Colonic mucosa (tissue), 4 donors: ENCODE results near the gene ACKR2. TPM values are rescaled to one million over a fixed set of nuclear protein-coding genes. Genes with fewer than 3 reads are reported as not detected.
A peak's percentile ranks its signal among the peaks of the same experiment; 100 is the strongest.

Experiments
- DNase-seq: peaks from one replicate; pipeline ENCODE4 v3.0.0-alpha.2; 2020
- H3K27ac ChIP-seq: fragments of 200-600 bp; one replicate; pipeline ENCODE4 v1.8.0; 2021
- H3K27me3 ChIP-seq: fragments of 200-600 bp; one replicate; pipeline ENCODE4 v1.8.0; 2021
- H3K36me3 ChIP-seq: fragments of 200-600 bp; one replicate; pipeline ENCODE4 v1.8.0; 2021
- H3K4me1 ChIP-seq: fragments of 200-600 bp; one replicate; pipeline ENCODE4 v1.8.0; 2021; ENCODE audit warnings: mild to moderate bottlenecking
- H3K4me3 ChIP-seq: fragments of 200-600 bp; one replicate; pipeline ENCODE4 v1.8.0; 2021
- H3K9ac ChIP-seq, 2 donors: one replicate each; pipeline ENCODE4 v1.7.0; 2013; ENCODE audit warnings: control low read depth in 2 of 2, low read depth in 2 of 2, low read length in 2 of 2
- H3K9me3 ChIP-seq: fragments of 200-600 bp; one replicate; pipeline ENCODE4 v1.8.0; 2021
- intact Hi-C: fragments of 100-400 bp; cut with DNase I; formaldehyde crosslinking; loops from one replicate; pipeline ENCODE4 v1.14.1; 2022
- total RNA-seq, 2 donors: library from RNA; stranded (reverse); fragmentation: NEBNext Ultra II Directional in 1 of 2; extraction: Animal tissue kit (Norgen Biotek cat#: 25700) in 1 of 2; gene quantifications; one replicate each; pipeline ENCODE4 v1.2.1, GENCODE V29; 2021
- TF ChIP-seq, protein P1 (sequence below): fragments of 200-600 bp; IDR thresholded peaks from one replicate; pipeline ENCODE4 v1.8.0; 2022; ENCODE audit warnings: antibody characterized with exemption, mild to moderate bottlenecking
- donor health status: healthy.
- donor health status: DM: no; HTN: no; CAD: no.
- donor health status: DM: no; HTN: no; CAD: no.

The ACKR2 gene
- total RNA-seq, 2 donors from 2014 or later = 3.2 to 6.5 TPM

DNA sequence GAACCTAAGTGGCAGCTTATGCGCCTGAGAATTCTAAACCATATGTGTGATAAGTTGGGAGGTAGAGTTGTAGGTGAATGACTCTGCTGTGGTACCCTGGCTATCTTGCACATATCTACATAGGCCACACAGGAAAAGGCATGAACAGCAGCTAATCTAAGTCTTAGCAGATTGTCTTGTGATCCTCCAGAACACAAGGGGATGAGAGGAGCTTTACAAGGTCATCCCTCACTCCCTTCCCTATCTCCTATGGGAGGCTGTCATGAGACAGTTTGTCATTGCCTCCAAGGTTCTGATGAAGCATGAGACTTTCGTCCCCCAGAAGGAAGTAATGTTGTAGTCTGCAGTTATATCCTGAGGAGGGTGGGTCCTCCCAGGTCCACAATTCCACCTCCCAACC lies 93.0 kb downstream of the ACKR2 start:
- no peak overlapping the region for H3K27ac ChIP-seq
- H3K4me3 ChIP-seq = no peak overlapping the region
- no peaks in the 10 kb centered on the region for H3K4me1 ChIP-seq
- no peaks in the 10 kb centered on the region for H3K36me3 ChIP-seq
- H3K9me3 ChIP-seq = no peaks in the 10 kb centered on the region
- intact Hi-C loops = no loop called here
- no peak overlapping the region for H3K9ac ChIP-seq
- no peak for DNase-seq
- no peaks in the 10 kb centered on the region for H3K27me3 ChIP-seq
- TF ChIP-seq, protein P1, sequence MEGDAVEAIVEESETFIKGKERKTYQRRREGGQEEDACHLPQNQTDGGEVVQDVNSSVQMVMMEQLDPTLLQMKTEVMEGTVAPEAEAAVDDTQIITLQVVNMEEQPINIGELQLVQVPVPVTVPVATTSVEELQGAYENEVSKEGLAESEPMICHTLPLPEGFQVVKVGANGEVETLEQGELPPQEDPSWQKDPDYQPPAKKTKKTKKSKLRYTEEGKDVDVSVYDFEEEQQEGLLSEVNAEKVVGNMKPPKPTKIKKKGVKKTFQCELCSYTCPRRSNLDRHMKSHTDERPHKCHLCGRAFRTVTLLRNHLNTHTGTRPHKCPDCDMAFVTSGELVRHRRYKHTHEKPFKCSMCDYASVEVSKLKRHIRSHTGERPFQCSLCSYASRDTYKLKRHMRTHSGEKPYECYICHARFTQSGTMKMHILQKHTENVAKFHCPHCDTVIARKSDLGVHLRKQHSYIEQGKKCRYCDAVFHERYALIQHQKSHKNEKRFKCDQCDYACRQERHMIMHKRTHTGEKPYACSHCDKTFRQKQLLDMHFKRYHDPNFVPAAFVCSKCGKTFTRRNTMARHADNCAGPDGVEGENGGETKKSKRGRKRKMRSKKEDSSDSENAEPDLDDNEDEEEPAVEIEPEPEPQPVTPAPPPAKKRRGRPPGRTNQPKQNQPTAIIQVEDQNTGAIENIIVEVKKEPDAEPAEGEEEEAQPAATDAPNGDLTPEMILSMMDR = no peak

DNA sequence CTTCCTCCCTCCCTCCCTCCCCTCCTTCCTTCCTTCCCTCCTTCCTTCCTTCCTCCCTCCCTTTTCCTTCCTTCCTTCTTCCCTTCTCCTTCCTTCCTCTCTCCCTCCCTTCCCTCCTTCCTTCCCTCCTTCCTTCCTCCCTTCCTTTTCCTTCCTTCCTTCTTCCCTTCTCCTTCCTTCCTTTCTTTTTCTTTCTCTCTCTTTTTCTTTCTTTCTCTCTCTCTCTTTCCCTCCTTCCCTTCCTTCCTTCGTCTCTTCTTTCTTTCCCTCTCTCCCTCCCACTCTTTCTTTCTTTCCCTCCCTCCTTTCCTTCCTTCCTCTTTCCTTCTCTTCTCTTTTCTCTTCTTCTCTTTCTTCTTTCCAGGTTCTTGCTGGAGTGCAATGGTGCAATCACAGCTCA lies 94.8 kb downstream of the ACKR2 start:
- intact Hi-C loops = no loop called here
- TF ChIP-seq, protein P1 = no peak
- no peak for DNase-seq

DNA sequence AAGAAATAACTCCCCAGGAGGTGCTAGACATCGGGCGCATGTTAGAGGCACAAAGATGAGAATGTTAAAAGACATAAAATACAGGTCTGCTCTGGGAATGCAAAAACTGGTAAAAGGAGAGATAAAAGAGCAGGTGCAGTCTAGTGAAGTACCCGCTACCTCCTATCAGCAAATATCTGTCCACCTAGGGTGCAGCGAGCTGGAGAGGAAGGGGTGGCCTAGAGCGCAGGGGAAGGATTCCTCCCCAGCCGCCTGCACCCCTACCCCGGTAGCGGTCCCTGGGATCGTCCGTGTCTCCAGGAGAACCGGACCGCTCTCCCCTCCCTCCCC lies 96.5 kb downstream of the ACKR2 start:
- intact Hi-C loops = no loop called here
- Histone ChIP-seq H3K4me1 (no peaks in the 10 kb centered on the region), H3K27ac (no peak overlapping the region), H3K27me3 (no peaks in the 10 kb centered on the region), H3K9me3 (no peaks in the 10 kb centered on the region), H3K9ac (peak overlapping the region; percentile 61 to 75), H3K4me3 (peak overlapping the region; percentile 45), H3K36me3 (no peaks in the 10 kb centered on the region)
- DNase-seq = no peak
- TF ChIP-seq, protein P1 = no peak

More for the DNA sequence above, 94.8 kb downstream of the ACKR2 start:
- Histone ChIP-seq H3K27ac (no peak overlapping the region), H3K36me3 (no peaks in the 10 kb centered on the region), H3K9me3 (no peaks in the 10 kb centered on the region), H3K4me3 (no peak overlapping the region), H3K9ac (no peak overlapping the region), H3K27me3 (no peaks in the 10 kb centered on the region), H3K4me1 (no peaks in the 10 kb centered on the region)

DNA sequence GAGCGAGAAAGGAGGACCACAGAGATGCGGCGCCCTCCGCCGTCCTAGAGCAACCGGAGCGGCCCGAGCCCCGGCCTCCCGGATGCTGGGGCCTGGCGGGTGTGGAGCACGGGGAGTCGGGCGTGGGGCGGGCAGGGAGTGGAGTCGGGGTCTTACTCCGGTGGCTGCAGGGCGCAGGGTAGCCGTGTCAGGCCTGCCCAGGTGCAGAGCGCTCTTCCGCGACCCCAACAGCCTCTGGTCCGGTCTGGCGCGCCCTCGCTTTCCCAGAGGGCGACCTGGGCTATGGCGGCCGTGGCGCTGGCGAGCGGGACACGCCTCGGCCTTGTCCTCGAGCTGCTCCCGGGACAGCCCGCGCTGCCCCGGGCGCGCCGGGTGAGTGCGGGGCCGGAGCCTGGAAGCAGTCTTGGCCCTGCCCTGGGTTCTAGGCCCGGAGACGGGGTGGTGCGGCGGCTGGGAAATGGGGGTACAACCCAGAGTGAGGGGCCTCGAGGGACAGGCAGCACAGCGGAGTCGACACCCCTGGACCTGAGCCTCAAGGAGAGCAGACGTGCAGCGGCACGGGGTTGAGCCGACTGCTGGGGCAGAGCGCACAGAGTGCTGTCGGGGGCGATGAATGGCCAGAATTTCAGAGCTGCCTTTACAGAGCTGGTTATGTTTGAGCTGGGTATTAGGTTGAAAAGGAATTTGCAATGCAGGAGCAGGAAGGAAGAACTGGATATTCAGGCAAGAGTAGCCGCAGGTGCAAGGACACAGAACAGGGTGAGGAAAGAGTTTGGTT lies 97.0 kb downstream of the ACKR2 start, which contains the start of gene ZNF662:
Gene ZNF662, plus strand, starts transcription at position 73 of the 778 bp plus-strand sequence. CDS start 1,973 bp downstream, outside the sequence.
- Histone ChIP-seq H3K4me3 (peak within 1 kb of the TSS; percentile 45), H3K36me3 (no peaks in the 10 kb centered on the region), H3K4me1 (no peaks in the 10 kb centered on the region), H3K9me3 (no peaks in the 10 kb centered on the region), H3K27me3 (no peaks in the 10 kb centered on the region), H3K27ac (no peak within 1 kb of the TSS), H3K9ac (peak within 1 kb of the TSS; percentile 61 to 75)
- intact Hi-C loops = no loop called here
- DNase-seq = peak; percentile 32
- TF ChIP-seq, protein P1 = no peak

DNA sequence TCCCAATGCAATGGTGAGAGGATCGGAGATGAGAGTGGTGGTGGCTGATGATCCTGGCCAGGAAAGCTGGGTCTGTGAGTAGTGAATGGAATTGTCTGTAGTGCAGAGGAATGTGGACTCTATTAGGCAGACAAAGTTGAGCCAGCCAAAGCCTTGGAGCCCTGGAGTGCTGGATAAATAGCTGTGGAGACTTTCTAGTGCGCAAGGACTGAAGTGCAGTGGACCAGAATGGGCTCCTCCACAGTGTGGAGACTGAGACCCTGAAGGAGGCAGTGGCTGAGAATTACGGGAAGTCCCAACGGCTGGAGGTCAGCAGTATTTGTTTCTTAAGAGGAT lies 97.6 kb downstream of the ACKR2 start:
- TF ChIP-seq, protein P1 = no peak
- Histone ChIP-seq H3K4me3 (peak overlapping the region; percentile 45), H3K27ac (no peak overlapping the region), H3K9me3 (no peaks in the 10 kb centered on the region), H3K9ac (peak overlapping the region; percentile 39 to 61), H3K4me1 (no peaks in the 10 kb centered on the region), H3K27me3 (no peaks in the 10 kb centered on the region), H3K36me3 (no peaks in the 10 kb centered on the region)
- intact Hi-C loops = no loop called here
- no peak for DNase-seq
